Measurements from ENCODE around the gene WDR1. TPM values are rescaled to one million over a fixed set of nuclear protein-coding genes. Genes with fewer than 3 reads are reported as not detected.

WDR1 gene
- total and polyA plus RNA-seq, 2 of the 13 experiments (the other 11 are each of a cell fraction or from before 2014, with no cell fraction given), result 106 to 198 TPM

GRCh38 chr4:10123227-10124101 is 6.9 kb upstream of the WDR1 start (continued):
- TF ChIP-seq FUBP1 (CRISPR knock-in tag; IDR thresholded peaks at IDR 0.05; ENCODE audit: borderline replicate concordance) (no peak), ZC3H4 (CRISPR knock-in tag; IDR thresholded peaks at IDR 0.05; ENCODE audit: borderline replicate concordance) (no peak), AHDC1 (CRISPR knock-in tag; IDR thresholded peaks at IDR 0.05; ENCODE audit: borderline replicate concordance) (no peak), SCMH1 (CRISPR knock-in tag; IDR thresholded peaks at IDR 0.05; ENCODE audit: borderline replicate concordance) (no peak), HNRNPUL1 (IDR thresholded peaks at IDR 0.05; ENCODE audit: low read depth, low read length) (no peak), EHMT2 (IDR thresholded peaks at IDR 0.05; ENCODE audit: borderline replicate concordance, low read depth, low read length) (no peak), MATR3 (CRISPR knock-in tag; IDR thresholded peaks at IDR 0.05) (no peak), ZBTB42 (CRISPR knock-in tag; IDR thresholded peaks at IDR 0.05) (no peak), U2AF1 (optimal IDR thresholded peaks at IDR 0.05; ENCODE audit: low read depth, low read length) (no peak), TSC22D2 (CRISPR knock-in tag; IDR thresholded peaks at IDR 0.05; ENCODE audit: borderline replicate concordance) (no peak), LBX2 (CRISPR knock-in tag; IDR thresholded peaks at IDR 0.05; ENCODE audit: borderline replicate concordance) (no peak), ZBTB4 (CRISPR knock-in tag; IDR thresholded peaks at IDR 0.05; ENCODE audit: borderline replicate concordance) (0 out of 2 replicates have a peak, but pooled peaks have one; percentile 49), ZNF552 (CRISPR knock-in tag; IDR thresholded peaks at IDR 0.05; ENCODE audit: borderline replicate concordance) (no peak), SMC3 (IDR thresholded peaks at IDR 0.05; ENCODE audit: low read length) (peak; percentile 22; the same call in 1 of the 2 replicates), ZNF556 (CRISPR knock-in tag; IDR thresholded peaks at IDR 0.05; ENCODE audit: borderline replicate concordance) (peak; percentile 37; the same call in 1 of the 2 replicates), KAT8 (CRISPR knock-in tag; IDR thresholded peaks at IDR 0.05) (no peak)
